GM21723 (cell line): Measurements from ENCODE around the gene GDPD5.

Experiments used
- ATAC-seq: cut with Tn5 transposase; IDR thresholded peaks from one replicate; pipeline ENCODE4 v1.9.1; 2021; ENCODE audit warnings: mild to moderate bottlenecking, moderate library complexity; ENCODE audit not compliant: unreplicated experiment

GDPD5 gene

DNA sequence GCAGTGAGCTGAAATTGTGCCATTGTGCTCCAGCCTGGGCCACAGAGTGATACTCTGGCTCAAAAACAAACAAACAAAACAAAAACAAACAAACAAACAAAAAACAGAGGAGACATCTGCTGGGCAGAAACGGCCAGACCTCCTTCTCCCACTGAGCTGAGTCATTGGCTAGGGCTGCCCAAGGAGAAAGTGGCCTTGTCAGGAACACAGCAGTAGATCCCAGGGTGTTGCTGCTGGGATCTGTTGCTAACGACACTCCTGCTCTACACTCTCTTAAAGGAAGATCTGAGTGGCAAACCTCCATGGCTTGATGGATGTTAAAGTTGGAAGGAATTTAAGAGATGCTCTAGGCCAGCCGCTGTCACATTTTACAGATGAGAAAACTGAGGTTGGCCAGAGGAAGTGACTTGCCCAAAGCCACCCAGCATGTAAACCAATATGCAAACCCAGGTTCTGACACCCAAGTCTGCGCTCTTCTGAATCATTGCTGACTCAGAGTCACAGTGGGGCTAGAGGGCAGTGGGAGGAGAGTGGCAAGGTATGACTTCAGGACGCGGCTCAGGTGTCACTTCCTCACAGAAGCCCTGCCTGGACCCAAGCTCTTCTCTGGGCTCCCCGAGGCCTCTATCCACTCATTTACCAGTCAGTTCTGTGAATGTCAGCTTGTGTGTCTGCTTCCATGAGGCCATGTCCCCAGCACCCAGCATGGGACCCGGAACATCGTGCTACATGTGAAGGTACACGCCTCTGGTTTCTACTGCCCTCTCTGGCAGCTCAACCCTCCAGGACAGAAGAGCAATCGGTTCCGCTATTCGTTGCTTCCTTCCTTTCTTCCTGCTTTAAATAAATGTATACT lies 11.3 kb upstream of the GDPD5 start:
- ATAC-seq: peak; percentile 83

DNA sequence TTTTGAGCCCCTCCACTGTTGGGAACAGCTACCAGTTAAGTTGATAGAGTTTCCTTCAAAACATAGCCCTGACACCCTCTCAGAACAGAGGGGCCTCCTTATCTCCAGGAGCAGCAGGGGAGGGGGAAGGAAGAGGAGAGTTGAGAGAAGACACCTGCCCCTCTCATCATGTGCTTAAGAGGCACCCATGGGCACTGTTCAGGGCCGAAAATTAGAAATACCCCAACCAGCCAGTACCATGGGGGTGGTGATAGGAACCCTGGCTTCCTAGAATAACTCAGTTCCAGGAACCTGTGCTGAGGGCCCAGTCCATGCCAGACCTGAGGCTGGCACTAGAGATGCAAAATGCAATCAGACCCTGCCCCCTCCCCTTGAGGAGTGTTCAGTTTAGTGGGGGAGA lies 9.3 kb upstream of the GDPD5 start:
- no peak for ATAC-seq

DNA sequence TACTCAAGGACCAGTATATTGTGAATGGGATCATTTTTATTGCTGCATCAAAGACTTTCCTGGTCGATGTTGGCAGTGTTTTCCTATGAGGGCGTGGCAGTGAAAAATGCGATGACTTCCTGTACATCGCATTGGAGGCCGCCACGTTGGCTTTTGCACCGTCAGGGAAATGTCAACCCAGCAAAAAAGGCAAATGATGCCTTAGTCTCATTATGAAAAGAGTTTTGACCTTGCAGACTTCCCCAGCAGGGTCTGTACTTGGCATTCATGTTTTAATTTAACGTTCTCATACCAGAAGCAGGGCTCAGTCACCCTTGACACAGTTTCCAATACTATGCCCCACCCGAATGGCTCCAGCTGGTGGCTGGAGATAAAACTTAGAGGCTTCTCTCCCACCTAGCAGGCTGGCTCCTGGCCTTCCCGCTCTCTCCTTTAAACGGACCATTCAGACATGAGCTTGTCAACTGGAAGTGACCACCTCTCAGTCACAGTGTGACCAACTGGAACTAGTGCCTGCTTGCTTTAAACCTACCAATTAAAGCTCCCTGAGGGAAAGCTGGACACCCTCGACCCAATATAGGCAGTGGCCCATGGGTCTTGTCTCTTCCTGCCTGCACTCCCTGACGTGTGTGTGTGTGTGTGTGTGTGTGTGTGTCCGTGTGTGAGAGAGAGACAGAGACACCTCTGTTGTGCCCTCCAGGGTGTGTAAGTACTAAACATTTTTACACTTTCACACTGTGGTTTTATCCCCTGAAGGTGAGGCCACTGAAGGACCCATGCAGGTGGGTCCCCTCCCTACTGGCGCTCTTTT lies 8.7 kb upstream of the GDPD5 start:
- no peak for ATAC-seq

DNA sequence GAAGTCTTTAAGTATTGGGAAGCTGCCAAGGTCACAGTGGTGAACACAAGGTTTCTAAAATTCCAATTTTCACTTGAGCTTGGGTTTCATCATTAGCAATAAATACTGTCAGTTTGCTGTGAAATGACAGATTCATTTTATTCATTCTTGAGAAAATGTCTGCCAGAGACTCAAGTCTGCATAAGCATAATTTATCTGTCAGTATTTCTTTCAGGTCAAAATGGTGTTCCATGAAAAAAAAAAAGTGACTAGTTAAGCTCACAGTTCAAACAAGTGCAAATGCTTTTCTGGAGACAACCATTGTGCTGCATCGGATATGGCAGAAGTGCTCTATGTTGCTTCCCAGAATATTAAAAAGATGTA lies 8.1 kb upstream of the GDPD5 start:
- ATAC-seq: no peak

DNA sequence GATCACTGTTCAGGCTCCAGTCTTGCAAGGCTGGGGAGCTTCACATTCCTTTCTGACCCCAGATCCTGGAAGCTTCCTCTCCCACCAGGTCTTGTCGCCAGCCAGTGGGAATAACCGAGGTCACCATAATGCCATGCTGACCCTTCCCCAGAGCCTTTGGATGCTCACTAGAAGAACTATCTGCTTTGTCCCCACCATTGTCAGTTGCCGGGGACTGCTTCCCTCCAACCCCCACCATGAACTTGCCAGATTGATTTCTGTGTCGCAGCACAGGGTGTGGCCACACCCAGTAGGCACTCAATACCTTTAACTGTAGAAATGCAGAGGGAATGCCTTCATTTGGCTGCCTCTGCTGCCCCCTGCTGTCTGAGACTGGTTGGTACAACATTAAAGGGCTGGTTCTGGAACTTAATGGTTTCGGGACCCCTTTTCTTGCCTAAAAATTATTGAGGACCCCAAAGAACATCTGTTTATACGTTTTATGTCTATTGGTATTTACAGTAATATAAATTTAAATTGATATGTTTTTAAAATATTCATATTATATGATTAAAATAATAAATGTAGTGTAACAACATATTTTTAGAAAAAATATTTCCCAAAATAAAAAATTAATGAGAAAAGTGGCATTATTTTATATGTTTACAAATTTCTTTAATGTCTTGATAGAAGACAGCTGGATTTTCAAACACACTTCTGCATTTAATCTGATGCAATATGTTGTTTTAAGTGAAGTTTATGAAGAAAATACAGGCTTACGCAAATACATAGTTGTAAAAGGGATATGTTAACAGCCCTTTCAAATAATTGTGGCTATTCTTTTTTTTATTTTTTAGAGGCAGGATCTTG lies 6.7 kb upstream of the GDPD5 start:
- no peak for ATAC-seq

DNA sequence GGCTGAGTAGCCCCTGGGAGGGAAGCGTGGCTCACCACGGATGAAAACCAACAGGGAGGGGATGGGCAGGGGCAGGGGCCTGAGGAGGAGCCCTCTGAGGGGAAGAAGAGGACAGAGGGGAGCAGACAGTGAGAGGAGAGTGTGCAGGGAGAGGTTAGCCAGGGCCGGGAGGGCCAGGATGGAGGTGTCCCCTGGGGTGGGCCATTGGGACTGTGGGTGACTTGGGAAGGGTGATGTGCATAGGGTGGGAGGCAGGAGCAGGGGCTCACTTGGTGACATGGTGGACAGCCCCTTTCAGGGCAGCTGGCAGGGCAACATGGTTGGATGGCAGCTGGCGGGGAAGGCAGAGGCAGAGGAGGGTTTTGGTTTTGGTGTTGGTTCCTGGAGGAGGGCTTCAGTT lies 5.6 kb upstream of the GDPD5 start:
- ATAC-seq: no peak

DNA sequence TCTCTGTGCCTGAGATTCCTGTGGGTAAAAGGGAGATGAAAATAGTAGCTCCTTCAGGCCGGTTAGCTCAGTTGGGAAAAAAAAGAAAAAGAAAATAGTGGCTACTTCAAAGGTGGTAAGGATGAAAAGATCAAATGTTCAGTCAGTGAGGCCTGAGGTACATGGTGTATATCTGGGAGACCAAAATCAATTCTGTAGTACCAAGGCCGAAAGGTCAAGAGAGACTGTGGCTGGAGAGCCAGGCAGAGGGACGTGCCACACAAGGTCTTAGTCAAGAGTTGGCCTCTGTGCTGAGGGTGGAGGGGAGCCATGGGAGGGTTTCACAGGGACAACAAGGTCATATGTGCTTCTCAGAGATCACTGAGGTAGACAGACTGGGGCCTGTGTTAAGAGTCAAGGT lies 4.8 kb upstream of the GDPD5 start:
- no peak for ATAC-seq

DNA sequence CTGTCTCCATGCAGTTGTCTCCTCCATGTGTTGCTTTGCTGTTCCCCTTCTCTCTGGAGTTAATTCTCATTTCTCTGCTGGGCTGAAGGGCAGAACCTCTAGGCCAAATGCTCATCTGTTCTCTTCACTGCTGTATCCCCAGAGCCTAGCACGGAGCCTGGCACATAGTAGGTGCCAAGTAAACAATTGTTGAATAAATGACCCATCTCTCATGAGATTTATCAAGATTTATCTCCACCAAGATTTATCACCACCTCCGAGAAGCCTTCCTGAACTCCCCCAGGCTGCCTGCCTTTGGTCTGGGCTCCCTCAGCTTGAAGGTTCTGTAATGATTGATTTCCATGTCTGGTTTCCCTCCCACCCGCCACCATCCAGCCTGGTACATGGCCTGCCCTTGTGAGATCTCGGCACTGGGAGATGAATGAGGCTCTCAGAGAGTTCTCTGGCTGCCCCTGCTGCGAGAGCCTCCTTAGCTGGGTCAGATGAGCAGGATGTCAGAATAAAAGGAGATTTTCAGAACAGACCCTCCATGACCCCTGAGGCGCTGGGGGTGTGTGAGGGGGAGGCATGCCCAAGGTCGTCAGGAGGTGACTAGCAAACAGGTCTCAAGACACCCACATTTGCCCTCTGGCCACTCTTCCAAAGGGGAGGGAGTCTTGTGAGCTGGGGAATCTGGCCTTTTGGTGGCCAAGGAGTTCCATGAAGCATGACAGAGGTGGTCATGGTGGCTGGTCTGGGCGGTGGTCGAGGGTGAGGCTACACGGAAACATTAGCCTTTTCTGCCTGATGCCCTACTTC lies 2.4 kb upstream of the GDPD5 start:
- ATAC-seq: no peak

DNA sequence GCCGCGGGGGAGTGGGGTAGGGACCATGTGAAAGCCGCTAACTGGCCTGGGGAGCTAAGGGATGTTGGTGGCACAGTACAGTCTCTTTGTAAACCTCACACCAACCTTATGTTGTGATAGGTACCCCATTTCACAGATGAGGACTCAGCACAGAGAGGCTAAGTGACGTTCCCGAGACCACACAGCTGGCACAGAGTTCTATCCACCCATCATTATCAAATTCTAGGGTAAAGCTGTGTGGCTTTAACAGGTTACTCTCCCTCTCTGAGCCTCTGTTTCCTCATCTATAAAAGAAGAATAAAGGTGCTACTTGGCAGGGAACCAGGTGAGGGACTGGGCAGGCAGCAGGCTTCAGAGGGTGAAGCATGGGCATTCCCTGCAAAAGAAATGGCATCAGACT lies 1.4 kb upstream of the GDPD5 start:
- ATAC-seq: no peak

DNA sequence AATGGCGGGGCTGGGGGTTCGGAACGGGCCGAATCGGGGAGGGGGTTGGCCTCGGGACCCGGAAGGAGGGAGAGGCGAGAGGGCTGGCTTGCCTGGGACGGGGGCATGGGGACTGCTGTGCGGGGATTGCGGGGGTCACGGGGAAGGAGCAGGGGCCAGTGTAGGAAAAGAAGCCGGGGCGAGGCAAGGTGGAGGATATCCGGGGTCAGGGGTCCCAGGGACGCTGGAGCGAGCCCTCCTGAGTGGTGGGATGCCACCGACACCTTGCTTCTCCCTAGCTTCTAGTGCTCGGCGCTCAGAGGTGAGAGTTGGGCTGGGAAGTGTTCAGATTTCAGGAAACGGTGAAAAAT lies 426 bp upstream of the GDPD5 start:
- no peak for ATAC-seq

DNA sequence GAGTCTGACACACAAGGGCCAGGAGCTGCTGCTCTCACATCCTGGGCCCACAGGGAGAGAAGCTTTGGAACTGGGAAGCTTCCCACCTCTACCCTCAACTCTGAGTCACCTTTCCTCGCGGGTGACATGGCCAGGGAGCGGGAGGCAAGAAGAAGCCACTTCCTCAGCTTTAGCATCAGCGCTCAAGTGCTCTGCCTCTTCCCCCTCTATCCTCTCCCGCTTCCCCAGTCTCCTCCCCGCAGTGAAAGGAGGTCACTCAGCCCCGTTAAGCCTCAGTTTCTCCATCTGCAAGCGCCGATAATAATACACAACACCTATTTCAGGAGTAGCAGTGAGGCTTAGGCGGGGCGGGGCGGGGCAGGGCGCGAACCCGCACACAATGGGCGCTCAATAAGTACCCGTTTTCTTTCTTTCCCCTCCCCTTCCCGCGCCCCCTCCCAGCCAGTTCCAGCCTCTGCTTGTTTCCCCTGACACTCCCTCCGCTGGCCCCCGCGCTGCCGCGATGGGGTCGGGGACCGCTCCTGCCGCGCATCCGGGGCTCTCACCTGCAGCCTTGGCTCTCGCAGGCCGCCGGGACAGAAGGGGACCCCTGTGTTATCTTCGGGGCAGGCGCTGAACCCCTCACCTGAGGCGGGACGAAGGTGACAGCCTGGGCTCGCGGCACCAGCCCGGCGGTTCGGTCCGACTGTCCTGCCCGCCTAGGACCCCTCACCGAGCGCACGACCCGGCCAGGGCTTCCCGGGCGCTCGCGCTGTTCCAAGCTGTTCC lies 892 bp downstream of the GDPD5 start:
- peak; percentile 11 for ATAC-seq

DNA sequence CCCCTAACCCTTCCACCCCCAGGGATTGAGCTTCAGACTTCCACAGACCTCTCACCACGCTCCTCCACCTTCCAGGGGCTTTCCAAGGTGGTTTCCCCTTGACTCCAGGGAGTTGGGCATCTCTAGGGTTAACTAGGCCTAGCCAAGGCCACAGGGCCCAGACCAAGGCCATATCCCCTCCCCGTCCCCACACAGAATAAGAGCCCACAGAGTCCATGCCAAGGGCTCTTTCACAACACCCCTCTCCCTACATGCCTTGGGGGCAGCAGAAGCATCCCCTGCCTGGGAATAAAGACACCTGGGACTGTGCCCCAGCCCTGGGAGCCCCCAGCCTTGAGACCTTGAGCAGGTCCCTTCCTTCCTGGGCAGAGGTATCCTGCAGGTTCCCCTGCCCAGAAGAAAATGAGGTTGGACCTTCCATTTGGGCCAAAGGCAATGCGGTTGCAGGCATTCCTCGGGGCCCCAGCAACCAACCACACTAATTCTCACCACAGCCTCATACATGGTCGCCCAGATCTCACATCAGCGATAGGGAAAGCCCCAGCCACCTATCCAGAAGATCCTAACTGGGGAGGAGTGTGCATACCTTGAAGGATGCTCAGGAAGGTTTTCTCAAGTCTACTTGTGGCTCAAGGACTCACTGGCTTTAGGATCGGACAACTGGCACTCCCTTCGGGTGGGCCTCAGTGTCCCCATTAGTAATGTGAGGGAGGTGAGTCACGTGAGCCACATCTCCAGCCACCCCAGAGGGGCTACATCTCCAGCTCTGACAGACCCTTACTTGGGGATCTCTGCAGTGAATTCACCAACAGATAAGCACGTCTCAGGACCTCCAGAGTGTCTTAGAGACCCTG lies 1.7 kb downstream of the GDPD5 start:
- ATAC-seq: no peak

DNA sequence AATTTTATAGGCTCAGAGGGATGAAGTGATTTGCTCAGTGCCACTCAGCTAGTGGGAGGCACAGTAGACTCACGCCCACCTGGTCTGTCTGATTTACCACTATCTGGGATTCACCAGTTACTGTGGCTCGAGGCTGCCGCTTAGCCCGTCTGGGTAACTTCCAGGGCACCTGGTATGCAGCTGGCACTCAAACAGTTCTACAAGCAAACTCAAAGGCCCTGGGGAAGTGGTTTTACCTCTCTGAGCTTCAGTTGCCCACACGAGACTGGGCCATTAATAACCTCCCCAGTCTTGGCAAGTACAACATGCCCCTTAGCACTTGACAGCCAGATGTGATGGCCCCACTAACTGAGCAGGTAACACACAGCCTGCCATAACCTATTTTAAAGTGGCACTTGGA lies 2.6 kb downstream of the GDPD5 start:
- ATAC-seq: no peak

DNA sequence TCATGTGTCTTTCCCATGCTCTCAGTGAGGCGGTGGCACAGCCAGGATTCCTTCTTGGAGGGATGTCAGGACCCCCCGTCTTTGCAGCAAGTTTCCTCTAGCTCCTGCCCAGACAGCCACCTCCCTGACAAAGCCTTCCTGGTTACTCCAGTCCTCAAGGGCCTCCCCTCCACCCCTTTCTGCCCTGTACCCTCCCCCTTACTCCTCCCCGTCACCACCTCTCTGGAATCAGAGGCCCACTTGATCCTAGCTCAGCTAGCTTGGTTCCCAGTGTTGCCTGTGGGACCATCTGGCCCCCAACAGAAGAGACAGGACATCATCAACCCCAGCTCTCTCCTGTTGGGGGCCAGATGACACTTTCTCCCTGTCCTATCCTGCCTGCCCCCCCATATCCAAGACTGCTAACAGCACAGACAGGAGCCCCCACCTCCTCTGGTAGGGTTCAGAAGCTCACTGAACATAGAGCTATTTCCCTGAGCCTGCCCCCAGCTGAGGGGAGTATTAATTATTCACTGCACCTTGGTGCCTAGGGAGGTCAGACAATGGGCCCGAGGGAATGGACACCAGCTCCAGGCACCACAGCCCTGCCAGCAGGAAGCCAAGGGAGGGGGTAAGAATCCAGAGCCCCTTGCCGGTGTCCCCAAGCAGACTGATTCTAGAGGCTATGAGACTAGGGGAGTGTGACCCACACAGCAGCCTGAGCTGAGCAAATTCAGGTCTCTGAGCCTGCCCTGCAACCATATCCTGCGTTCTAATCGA lies 3.3 kb downstream of the GDPD5 start:
- ATAC-seq: no peak

DNA sequence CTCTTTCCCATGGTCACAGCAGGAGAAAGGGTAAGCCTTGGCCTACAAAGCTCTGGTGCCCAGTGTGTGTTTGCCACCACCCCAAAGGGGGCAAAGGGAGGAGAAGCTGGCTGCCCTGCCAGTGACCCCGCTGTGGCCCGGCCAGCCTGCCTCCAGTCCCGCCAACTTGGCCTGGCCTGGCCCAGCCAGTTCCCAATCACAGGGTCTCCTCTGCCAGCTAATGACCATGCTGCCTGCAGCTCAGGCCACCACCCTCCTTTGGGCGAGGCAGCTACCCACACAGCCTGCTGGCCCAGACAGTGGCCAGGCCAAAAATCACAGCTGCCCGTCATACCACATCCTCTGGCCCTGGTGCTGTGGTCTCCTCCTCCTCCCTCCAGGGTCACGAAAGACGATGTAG lies 5.1 kb downstream of the GDPD5 start:
- no peak for ATAC-seq

DNA sequence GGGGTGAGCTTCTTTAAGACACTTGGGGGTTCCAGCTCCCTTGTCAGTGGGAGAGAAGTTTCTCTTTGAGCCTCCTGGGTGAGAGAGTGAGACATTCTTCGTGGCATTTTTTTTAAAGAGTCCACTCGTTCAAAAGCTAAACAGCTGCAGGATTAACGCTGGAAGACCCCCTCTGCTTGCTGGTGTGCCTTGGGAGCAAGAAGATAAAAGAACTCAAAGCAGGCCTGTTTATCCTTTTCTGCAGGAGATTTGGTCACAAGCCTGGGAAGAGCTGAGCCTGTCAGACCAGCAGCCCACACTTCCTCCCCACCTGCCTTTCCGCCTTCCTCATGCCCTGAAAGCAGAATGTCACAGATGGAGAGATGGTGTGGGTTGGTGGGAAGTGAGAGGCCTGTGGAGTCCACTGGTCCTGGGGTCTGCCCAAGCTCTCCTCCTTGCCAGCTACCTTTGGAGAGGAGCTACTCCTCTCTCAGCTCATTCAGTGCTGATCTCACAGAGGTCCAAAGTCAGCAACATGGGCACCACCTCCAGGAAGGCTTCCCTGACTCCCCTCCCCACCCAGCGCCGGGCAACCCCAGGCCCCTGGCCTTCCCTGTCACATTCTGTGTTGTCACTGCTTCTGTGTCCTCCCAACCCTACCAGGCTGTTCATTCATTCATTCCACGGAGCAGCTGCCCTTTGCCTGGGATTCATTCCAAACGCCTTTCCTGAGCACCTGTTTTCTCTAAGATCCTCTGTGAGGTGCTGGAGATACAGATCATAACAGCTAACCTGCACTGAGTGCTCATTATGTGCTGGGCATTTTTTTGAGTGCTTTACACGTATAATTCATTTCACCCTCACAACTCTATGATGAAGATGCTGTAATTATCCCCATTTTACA lies 6.7 kb downstream of the GDPD5 start:
- no peak for ATAC-seq

DNA sequence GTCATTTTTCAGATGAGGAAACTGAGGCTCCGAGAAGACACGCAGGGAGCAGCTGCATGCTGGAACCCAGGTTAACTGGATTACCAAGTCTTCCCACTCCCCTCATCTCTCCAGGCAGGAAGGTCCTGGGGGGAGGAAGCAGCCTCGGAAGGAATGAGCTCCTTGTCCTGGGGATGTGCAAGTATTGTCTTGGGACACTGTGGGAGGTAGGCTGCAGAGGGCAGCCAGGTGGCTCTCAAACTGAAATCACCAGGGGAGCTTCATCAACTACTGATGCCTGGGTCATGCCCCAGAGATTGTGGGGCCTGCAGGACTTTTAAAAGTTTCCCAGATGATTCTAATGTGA lies 7.6 kb downstream of the GDPD5 start:
- ATAC-seq: no peak
